ENCODE results near the gene LCE7A. TPM values are rescaled to one million over a fixed set of nuclear protein-coding genes. Genes with fewer than 3 reads are reported as not detected.

Gene LCE7A
- total and polyA plus RNA-seq, 2 donors (not counting 1 experiment from before 2014, with no cell fraction given), result not detected

DNA sequence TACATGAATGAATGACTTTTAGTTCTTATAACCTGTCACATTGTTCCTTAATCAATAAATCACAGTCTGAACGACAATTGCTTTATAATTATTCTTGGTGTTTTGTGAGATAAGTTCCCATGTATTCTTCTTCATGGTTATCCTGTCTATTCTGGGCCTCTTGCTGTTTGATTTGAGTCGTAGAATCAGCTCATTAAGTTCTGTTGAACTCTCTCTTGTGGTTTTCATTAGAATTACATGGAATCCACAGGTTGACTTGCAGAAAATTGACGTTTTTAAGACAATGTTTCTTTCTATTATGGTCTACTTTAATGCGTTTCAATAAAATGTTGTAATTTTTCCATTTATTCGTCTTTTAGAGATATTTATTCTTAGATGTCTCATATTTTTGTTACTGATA, 36.5 kb upstream of the LCE7A start:
- Mint-ChIP-seq H3K4me3 (no peak overlapping the region), H3K9me3 (ENCODE audit: insufficient read depth) (no peaks in the 10 kb centered on the region), H3K27ac (no peak overlapping the region), H3K27me3 (peaks cover 26% of the 10 kb centered on the region), H3K4me1 (peaks cover 6% of the 10 kb centered on the region)
- Histone ChIP-seq H3K79me2 (ENCODE audit: control insufficient read depth, insufficient read depth, low read length) (no peaks in the 10 kb centered on the region), H3K9ac (ENCODE audit: low read length) (no peak overlapping the region), H4K20me1 (ENCODE audit: control insufficient read depth, insufficient read depth, low read length, poor library complexity, severe bottlenecking) (no peaks in the 10 kb centered on the region), H3K36me3 (replicated peaks in 1 of 2; ENCODE audit: control extremely low read depth in 1 of 2, control insufficient read depth in 1 of 2, extremely low read depth in 1 of 2, insufficient read depth in 2 of 2, low read length in 1 of 2) (no peaks in the 10 kb centered on the region), H2AFZ (ENCODE audit: insufficient read depth, low read depth, low read length, poor library complexity, severe bottlenecking) (no peak overlapping the region), H3K9me3 (ENCODE audit: control extremely low read depth in 1 of 3, control insufficient read depth in 2 of 3, insufficient read depth in 1 of 3, low read length in 2 of 3) (no peaks in the 10 kb centered on the region), H3K27ac (ENCODE audit: low read length in 2 of 2) (no peak overlapping the region), H3K4me2 (replicated peaks; ENCODE audit: low read depth, low read length, poor library complexity, severe bottlenecking) (no peak overlapping the region), H3K4me1 (ENCODE audit: control insufficient read depth in 2 of 2, insufficient read depth in 2 of 2, low read length in 2 of 2) (peaks cover 4% of the 10 kb centered on the region in 2 donors), H3K27me3 (replicated peaks in 1 of 4; ENCODE audit: control extremely low read depth in 1 of 4, control insufficient read depth in 3 of 4, insufficient read depth in 4 of 4, low read length in 3 of 4) (peaks cover 0 to 8% (median 5%) of the 10 kb centered on the region in 4 experiments), H3K4me3 (ENCODE audit: control extremely low read depth in 1 of 5, extremely low read depth in 1 of 5, insufficient read depth in 1 of 5, low read depth in 2 of 5, low read length in 4 of 5) (no peak overlapping the region)
- TF ChIP-seq, protein P1, sequence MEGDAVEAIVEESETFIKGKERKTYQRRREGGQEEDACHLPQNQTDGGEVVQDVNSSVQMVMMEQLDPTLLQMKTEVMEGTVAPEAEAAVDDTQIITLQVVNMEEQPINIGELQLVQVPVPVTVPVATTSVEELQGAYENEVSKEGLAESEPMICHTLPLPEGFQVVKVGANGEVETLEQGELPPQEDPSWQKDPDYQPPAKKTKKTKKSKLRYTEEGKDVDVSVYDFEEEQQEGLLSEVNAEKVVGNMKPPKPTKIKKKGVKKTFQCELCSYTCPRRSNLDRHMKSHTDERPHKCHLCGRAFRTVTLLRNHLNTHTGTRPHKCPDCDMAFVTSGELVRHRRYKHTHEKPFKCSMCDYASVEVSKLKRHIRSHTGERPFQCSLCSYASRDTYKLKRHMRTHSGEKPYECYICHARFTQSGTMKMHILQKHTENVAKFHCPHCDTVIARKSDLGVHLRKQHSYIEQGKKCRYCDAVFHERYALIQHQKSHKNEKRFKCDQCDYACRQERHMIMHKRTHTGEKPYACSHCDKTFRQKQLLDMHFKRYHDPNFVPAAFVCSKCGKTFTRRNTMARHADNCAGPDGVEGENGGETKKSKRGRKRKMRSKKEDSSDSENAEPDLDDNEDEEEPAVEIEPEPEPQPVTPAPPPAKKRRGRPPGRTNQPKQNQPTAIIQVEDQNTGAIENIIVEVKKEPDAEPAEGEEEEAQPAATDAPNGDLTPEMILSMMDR (IDR thresholded peaks at IDR 0.05), result no peak
- TF ChIP-seq EZH2 (IDR thresholded peaks at IDR 0.05; ENCODE audit: borderline replicate concordance, insufficient read depth, low read depth, low read length, poor library complexity, severe bottlenecking), result no peak
- no CpG with 5 or more reads among the region's 5 CpGs for WGBS (ENCODE audit: insufficient coverage)
- DNase-seq (no peak), ATAC-seq (ENCODE audit: low read depth) (no peak)
- intact Hi-C loops (cut with micrococcal nuclease), result no loop called here
- ChIA-PET CTCF (no interaction called here), POLR2A (no interaction called here)

DNA sequence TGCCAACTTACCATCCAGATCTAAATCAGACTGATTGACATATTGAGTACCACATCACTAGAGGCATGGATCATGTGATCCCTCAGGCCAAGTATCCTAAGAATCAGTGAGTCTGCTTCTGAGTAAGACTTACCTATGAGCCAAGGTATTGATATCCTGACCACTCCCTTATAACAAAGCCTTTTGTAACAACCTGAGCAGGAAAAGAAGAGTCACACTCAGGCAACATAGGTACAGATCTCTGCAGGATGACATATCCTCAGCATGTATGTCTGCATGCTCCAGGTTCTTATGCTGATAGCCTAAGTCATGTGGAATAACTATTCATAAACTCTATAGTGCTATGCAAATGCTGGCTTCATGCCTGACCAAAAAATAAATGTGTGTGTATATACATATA, 34.8 kb upstream of the LCE7A start:
- DNase-seq, result no peak
- Histone ChIP-seq H4K20me1 (ENCODE audit: control insufficient read depth, insufficient read depth, low read length, poor library complexity, severe bottlenecking) (no peaks in the 10 kb centered on the region), H2AFZ (ENCODE audit: insufficient read depth, low read depth, low read length, poor library complexity, severe bottlenecking) (no peak overlapping the region), H3K36me3 (replicated peaks in 1 of 2; ENCODE audit: control extremely low read depth in 1 of 2, control insufficient read depth in 1 of 2, extremely low read depth in 1 of 2, insufficient read depth in 2 of 2, low read length in 1 of 2) (no peaks in the 10 kb centered on the region), H3K9ac (ENCODE audit: low read length) (no peak overlapping the region), H3K4me1 (ENCODE audit: control insufficient read depth in 2 of 2, insufficient read depth in 2 of 2, low read length in 2 of 2) (peaks cover 4% of the 10 kb centered on the region in 2 donors), H3K9me3 (ENCODE audit: control extremely low read depth in 1 of 3, control insufficient read depth in 2 of 3, insufficient read depth in 1 of 3, low read length in 2 of 3) (no peaks in the 10 kb centered on the region), H3K79me2 (ENCODE audit: control insufficient read depth, insufficient read depth, low read length) (no peaks in the 10 kb centered on the region), H3K4me3 (ENCODE audit: control extremely low read depth in 1 of 5, extremely low read depth in 1 of 5, insufficient read depth in 1 of 5, low read depth in 2 of 5, low read length in 4 of 5) (no peak overlapping the region), H3K27me3 (replicated peaks in 1 of 4; ENCODE audit: control extremely low read depth in 1 of 4, control insufficient read depth in 3 of 4, insufficient read depth in 4 of 4, low read length in 3 of 4) (peaks cover 0 to 12% (median 5%) of the 10 kb centered on the region in 4 experiments), H3K27ac (ENCODE audit: low read length in 2 of 2) (no peak overlapping the region), H3K4me2 (replicated peaks; ENCODE audit: low read depth, low read length, poor library complexity, severe bottlenecking) (no peak overlapping the region)
- Mint-ChIP-seq H3K4me1 (peaks cover 6% of the 10 kb centered on the region), H3K4me3 (no peak overlapping the region), H3K27ac (no peak overlapping the region), H3K9me3 (ENCODE audit: insufficient read depth) (no peaks in the 10 kb centered on the region), H3K27me3 (peaks cover 35% of the 10 kb centered on the region)
- POLR2A ChIA-PET, result no interaction called here
- ATAC-seq (ENCODE audit: low read depth), result no peak
- CTCF ChIA-PET, result no interaction called here
- intact Hi-C loops (cut with micrococcal nuclease), result no loop called here
- TF ChIP-seq, protein P1 (IDR thresholded peaks at IDR 0.05), result no peak

All from B cell (primary cell).